GM23248 (cell line): ENCODE data around the gene NFIA. TPM values are rescaled to one million over a fixed set of nuclear protein-coding genes. Genes with fewer than 3 reads are reported as not detected.

ENCODE experiments used
- DNase-seq: peaks from one replicate; pipeline ENCODE4 v3.0.0-alpha.2; 2015
- H2AFZ ChIP-seq: fragments of 200-600 bp; sonication (generic); 2 replicates; pipeline ENCODE4 v1.6.1; 2016; ENCODE audit warnings: antibody characterized with exemption
- H3F3A ChIP-seq: fragments of 200-600 bp; sonication (generic); 2 replicates; pipeline ENCODE4 v1.6.1; 2016; ENCODE audit warnings: mild to moderate bottlenecking, antibody characterized with exemption, mixed run types; ENCODE audit not compliant: insufficient read depth
- H3K27ac ChIP-seq: fragments of 200-600 bp; sonication (generic); 2 replicates; pipeline ENCODE4 v1.5.1; 2016; ENCODE audit warnings: mild to moderate bottlenecking
- H3K27me3 ChIP-seq: fragments of 200-600 bp; sonication (generic); replicated peaks from 2 replicates; pipeline ENCODE4 v1.6.1; 2016; ENCODE audit warnings: mild to moderate bottlenecking; ENCODE audit not compliant: insufficient read depth
- H3K36me3 ChIP-seq: fragments of 200-600 bp; sonication (generic); 2 replicates; pipeline ENCODE4 v1.6.1; 2016; ENCODE audit warnings: low read depth, mild to moderate bottlenecking
- H3K4me1 ChIP-seq: fragments of 200-600 bp; sonication (generic); 2 replicates; pipeline ENCODE4 v1.6.1; 2016; ENCODE audit warnings: mild to moderate bottlenecking; ENCODE audit not compliant: insufficient read depth
- H3K4me2 ChIP-seq: fragments of 200-600 bp; sonication (generic); one replicate; pipeline ENCODE4 v1.6.1; 2016; ENCODE audit warnings: mild to moderate bottlenecking; ENCODE audit not compliant: unreplicated experiment
- H3K4me3 ChIP-seq: fragments of 200-600 bp; sonication (generic); 2 replicates; pipeline ENCODE4 v1.5.1; 2016; ENCODE audit warnings: mild to moderate bottlenecking
- H3K79me2 ChIP-seq: fragments of 200-600 bp; sonication (generic); 2 replicates; pipeline ENCODE4 v1.6.1; 2016; ENCODE audit warnings: mild to moderate bottlenecking; ENCODE audit not compliant: insufficient read depth
- H3K9ac ChIP-seq: fragments of 200-600 bp; sonication (generic); 2 replicates; pipeline ENCODE4 v1.6.1; 2016; ENCODE audit warnings: mild to moderate bottlenecking
- H3K9me2 ChIP-seq: fragments of 200-600 bp; sonication (generic); 2 replicates; pipeline ENCODE4 v1.6.1; 2016; ENCODE audit warnings: mixed run types, mild to moderate bottlenecking, moderate library complexity; ENCODE audit not compliant: insufficient read depth
- H3K9me3 ChIP-seq: fragments of 200-600 bp; sonication (generic); one replicate; pipeline ENCODE4 v1.6.1; 2017; ENCODE audit warnings: low read depth
- H4K20me1 ChIP-seq: fragments of 200-600 bp; sonication (generic); 2 replicates; pipeline ENCODE4 v1.6.0; 2016; ENCODE audit not compliant: insufficient read depth
- EZH2 ChIP-seq: fragments of 200-600 bp; sonication (generic); IDR thresholded peaks from 2 replicates; pipeline ENCODE4 v1.6.1; 2018; ENCODE audit warnings: antibody characterized with exemption, mild to moderate bottlenecking; ENCODE audit not compliant: insufficient read depth, poor library complexity, severe bottlenecking
- EZH2phosphoT487 ChIP-seq: fragments of 200-600 bp; sonication (generic); IDR thresholded peaks from 2 replicates; pipeline ENCODE4 v1.6.1; 2018; ENCODE audit warnings: antibody characterized with exemption, moderate library complexity, mild to moderate bottlenecking, low read depth; ENCODE audit not compliant: insufficient read depth
- WGBS, 2 experiments: methylation state at CpG; one replicate each; pipeline ENCODE4 v1.1.6; 2015 to 2017; ENCODE audit warnings: low lambda C conversion rate in 2 of 2, low coverage in 1 of 2; ENCODE audit errors: missing lambda C conversion rate in 2 of 2; 5-methylcytosine and 5-hydroxymethylcytosine counted together
- in situ Hi-C: fragments of 300-500 bp; cut with MboI; formaldehyde crosslinking; loops from 2 replicates; pipeline ENCODE4 v1.15.0; 2020
- polyA plus RNA-seq: library from polyadenylated mRNA; unstranded; fragments of >200 nt; fragmentation: Nextera tagmentation; extraction: Ambion mirVana; gene quantifications from 2 replicates; pipeline ENCODE4 v1.2.1, GENCODE V29; 2016
- total RNA-seq: library from RNA; depleted of rRNA; stranded (reverse); fragments of >200 nt; shearing (Covaris generic); gene quantifications from 2 replicates; pipeline ENCODE4 v1.2.3, GENCODE V29; 2014

The NFIA gene
- total and polyA plus RNA-seq, 2 experiments from 2014 or later: 3.4 to 8.8 TPM

DNA sequence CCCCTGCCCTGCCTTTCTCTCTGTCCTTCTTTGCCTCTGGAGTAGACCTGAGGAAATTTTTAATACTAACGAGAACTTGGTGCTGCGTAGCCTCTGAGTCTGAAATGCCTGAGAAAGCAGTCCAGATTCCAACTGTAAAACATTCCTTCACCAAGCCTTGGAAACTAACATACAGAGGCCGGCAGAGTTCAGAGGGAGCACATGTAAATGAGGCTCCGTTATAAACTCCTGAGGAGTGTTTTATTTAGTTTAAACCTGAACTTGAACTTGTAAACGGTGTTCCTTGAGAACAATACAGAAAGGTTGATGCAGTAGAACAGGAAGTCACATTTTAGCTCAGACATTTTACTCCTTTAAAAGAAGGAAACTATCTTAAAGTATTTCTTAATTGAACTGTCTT is 361.9 kb downstream of the NFIA start:
- Histone ChIP-seq H3K9me2 (no peaks in the 10 kb centered on the region), H3K4me2 (no peak overlapping the region), H3K4me3 (no peak overlapping the region), H3K4me1 (no peaks in the 10 kb centered on the region), H3K36me3 (no peaks in the 10 kb centered on the region), H2AFZ (no peak overlapping the region), H3K9me3 (no peaks in the 10 kb centered on the region), H3K27me3 (no peaks in the 10 kb centered on the region), H4K20me1 (no peaks in the 10 kb centered on the region), H3K79me2 (no peaks in the 10 kb centered on the region), H3K9ac (no peak overlapping the region), H3F3A (no peaks in the 10 kb centered on the region), H3K27ac (no peak overlapping the region)
- no peak for DNase-seq
- in situ Hi-C loops: no loop called here
- 72 to 73% methylated on average over 5 of the region's 5 CpGs for WGBS, 2 experiments
- TF ChIP-seq EZH2 (no peak), EZH2phosphoT487 (no peak)

DNA sequence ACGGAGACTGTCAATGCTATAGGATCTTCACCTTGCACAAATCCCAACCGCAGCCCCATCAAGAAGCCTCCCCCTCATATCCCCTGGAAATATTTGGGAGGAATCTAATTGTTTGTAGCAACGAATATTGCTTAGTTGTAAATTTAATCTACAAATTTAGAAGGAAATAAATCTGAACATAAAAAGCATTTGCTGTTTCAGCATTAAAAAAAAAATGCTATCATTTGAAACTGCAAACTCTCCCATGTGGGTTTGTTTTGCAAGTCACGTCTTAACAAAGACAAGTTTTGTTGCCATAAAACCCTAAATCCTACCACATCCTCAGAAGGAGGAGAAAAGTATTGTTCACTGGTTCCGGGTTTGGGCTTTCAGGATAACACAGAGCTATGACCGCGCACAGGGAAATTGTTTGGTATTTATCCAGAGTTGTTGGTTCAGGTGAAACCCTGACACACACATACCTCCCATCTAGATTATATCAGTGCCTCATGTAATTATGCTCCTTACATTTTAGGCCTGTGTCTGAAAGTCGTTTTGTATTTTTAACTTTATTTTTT is 363.0 kb downstream of the NFIA start:
- no peak overlapping the region for H3K4me3 ChIP-seq
- H3K9ac ChIP-seq: no peak overlapping the region
- TF ChIP-seq EZH2: no peak
- no peak for TF ChIP-seq EZH2phosphoT487
- no peaks in the 10 kb centered on the region for H3F3A ChIP-seq
- H3K9me3 ChIP-seq: no peaks in the 10 kb centered on the region
- no peak for DNase-seq
- H2AFZ ChIP-seq: no peak overlapping the region
- no peaks in the 10 kb centered on the region for H3K9me2 ChIP-seq
- in situ Hi-C loops: no loop called here
- H3K27me3 ChIP-seq: no peaks in the 10 kb centered on the region
- H3K4me2 ChIP-seq: no peak overlapping the region
- H4K20me1 ChIP-seq: no peaks in the 10 kb centered on the region
- no peak overlapping the region for H3K27ac ChIP-seq
- H3K79me2 ChIP-seq: no peaks in the 10 kb centered on the region
- no peaks in the 10 kb centered on the region for H3K4me1 ChIP-seq
- no peaks in the 10 kb centered on the region for H3K36me3 ChIP-seq
- WGBS, 2 experiments: 83% methylated on average over 8 of the region's 8 CpGs

DNA sequence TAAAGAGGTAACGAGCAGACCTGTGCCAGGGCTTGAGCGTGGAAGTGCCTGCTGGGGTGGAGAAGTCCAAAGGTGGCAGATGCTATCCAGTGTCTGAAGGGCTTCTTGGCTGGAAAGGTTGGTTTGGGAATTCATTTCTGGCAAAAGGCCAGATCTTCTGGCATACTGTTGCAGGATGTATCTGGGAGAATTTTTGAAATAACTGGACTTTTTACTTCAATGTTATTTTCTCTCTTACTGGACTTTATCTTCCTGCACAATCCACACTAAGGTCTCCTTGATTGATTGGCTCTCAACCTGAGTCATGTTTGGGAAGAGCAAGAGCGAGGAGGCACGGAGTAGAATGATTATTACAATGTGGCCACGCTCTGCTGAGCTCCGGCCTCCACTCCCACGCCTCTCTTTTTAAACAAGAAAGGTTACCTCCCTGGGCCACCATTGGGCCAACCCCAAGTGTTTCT is 364.2 kb downstream of the NFIA start:
- no peak for DNase-seq
- H3K9ac ChIP-seq: no peak overlapping the region
- H2AFZ ChIP-seq: no peak overlapping the region
- H3K4me2 ChIP-seq: no peak overlapping the region
- in situ Hi-C loops: no loop called here
- no peak overlapping the region for H3K27ac ChIP-seq
- no peaks in the 10 kb centered on the region for H3K4me1 ChIP-seq
- H3K36me3 ChIP-seq: no peaks in the 10 kb centered on the region
- no peak overlapping the region for H3K4me3 ChIP-seq
- no peaks in the 10 kb centered on the region for H3K79me2 ChIP-seq
- 95 to 97% methylated on average over 6 to 7 of the region's 7 CpGs for WGBS, 2 experiments
- H3K9me2 ChIP-seq: no peaks in the 10 kb centered on the region
- TF ChIP-seq EZH2phosphoT487 (no peak), EZH2 (no peak)
- H4K20me1 ChIP-seq: no peaks in the 10 kb centered on the region
- no peaks in the 10 kb centered on the region for H3K9me3 ChIP-seq
- H3K27me3 ChIP-seq: no peaks in the 10 kb centered on the region
- no peaks in the 10 kb centered on the region for H3F3A ChIP-seq

DNA sequence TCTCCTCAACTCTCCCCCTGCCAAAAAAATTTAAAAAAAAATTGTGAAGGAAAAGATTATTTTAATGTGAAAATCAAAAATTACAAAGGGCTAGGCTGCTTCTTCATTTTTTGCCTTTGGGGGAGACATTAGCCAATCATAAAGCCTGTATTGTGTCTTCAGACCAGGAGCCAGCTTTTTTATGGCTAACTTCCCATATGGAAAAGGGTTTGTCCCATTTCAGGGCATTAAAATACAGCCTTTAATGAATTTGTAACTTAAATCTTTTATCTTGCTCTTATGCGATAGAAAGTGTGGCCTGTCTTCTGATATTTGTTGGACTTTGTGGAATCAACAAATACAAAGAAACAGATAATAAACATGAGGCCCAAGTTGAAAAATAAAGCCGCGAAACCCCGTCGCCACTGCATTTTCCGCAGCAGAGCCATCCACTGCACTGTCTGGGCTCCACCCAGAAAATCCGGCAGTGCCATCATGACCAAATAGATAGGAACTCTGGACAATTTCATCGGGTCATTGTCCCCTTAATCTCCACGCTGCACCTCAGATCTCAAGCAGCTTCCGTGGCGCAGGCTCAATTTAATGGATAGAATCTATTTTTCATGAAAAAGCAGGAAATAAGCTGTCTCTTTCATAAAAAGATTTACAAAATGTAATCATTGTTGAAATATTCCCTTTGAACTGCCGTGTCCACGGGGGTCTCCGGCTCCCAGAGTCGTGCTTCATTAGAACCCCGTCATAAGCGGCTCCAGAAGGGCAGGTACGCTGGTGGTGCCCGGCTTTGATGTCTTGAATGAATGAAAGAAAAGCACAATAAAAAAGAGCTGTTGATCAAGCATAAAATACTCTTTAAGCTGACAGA is 365.0 kb downstream of the NFIA start:
- DNase-seq: no peak
- H2AFZ ChIP-seq: no peak overlapping the region
- 60 to 61% methylated on average over 19 of the region's 19 CpGs for WGBS, 2 experiments
- H3K9me2 ChIP-seq: no peaks in the 10 kb centered on the region
- H3K9ac ChIP-seq: no peak overlapping the region
- TF ChIP-seq EZH2phosphoT487: no peak
- H4K20me1 ChIP-seq: no peaks in the 10 kb centered on the region
- no peaks in the 10 kb centered on the region for H3K36me3 ChIP-seq
- no peaks in the 10 kb centered on the region for H3F3A ChIP-seq
- H3K4me2 ChIP-seq: no peak overlapping the region
- H3K79me2 ChIP-seq: no peaks in the 10 kb centered on the region
- no peak overlapping the region for H3K27ac ChIP-seq
- H3K4me3 ChIP-seq: no peak overlapping the region
- in situ Hi-C loops: no loop called here
- no peaks in the 10 kb centered on the region for H3K9me3 ChIP-seq
- no peaks in the 10 kb centered on the region for H3K27me3 ChIP-seq
- H3K4me1 ChIP-seq: peaks cover 1% of the 10 kb centered on the region; the same call in 1 of the 2 replicates
